Daoy (cell line): ENCODE results near the gene HSFX1. TPM values are rescaled to one million over a fixed set of nuclear protein-coding genes. Genes with fewer than 3 reads are reported as not detected.
"Not testable (repeated sequence)": the region's sequence is repeated elsewhere in the genome, so short reads cannot be mapped to it uniquely, and the experiment has no call there.

ENCODE experiments used
- DNase-seq: peaks from one replicate; pipeline ENCODE4 v3.0.0-alpha.2; 2015; ENCODE audit warnings: low read depth
- total RNA-seq: library from RNA; depleted of rRNA; stranded (reverse); fragments of >200 nt; shearing (Covaris generic); gene quantifications from 2 replicates; pipeline ENCODE4 v1.2.3, GENCODE V29; 2014; rRNA removed

The HSFX1 gene
- 0.17 and 1.3 TPM in 2 replicates for total RNA-seq

GRCh38 chrX:149773768-149774167 lies at the start of gene HSFX1:
Gene HSFX1 (plus strand): TSS chrX:149774068. CDS start chrX:149774682, 614 bp downstream.
- DNase-seq: not testable (repeated sequence)

GRCh38 chrX:149727308-149727707 lies 46.6 kb upstream of the HSFX1 start:
- not testable (repeated sequence) for DNase-seq

- DNase-seq: not testable (repeated sequence)
These were observed 31.6 kb upstream of the HSFX1 start for GRCh38 chrX:149742269-149742668.

GRCh38 chrX:149746390-149747007 lies 27.4 kb upstream of the HSFX1 start:
- DNase-seq: not testable (repeated sequence)

- DNase-seq: no peak
These were observed 16.4 kb upstream of the HSFX1 start for GRCh38 chrX:149757206-149758067.

GRCh38 chrX:149758068-149758714 lies 15.7 kb upstream of the HSFX1 start:
- no peak for DNase-seq

- not testable (repeated sequence) for DNase-seq
These were observed 15.2 kb upstream of the HSFX1 start for GRCh38 chrX:149758715-149759078.

- no peak for DNase-seq
These were observed 14.0 kb upstream of the HSFX1 start for GRCh38 chrX:149759824-149760223.

- no peak for DNase-seq
These were observed 12.9 kb upstream of the HSFX1 start for GRCh38 chrX:149760965-149761364.

GRCh38 chrX:149761858-149762674 lies 11.8 kb upstream of the HSFX1 start:
- not testable (repeated sequence) for DNase-seq

GRCh38 chrX:149762696-149763614 lies 10.9 kb upstream of the HSFX1 start:
- DNase-seq: no peak

- DNase-seq: not testable (repeated sequence)
These were observed 3.5 kb upstream of the HSFX1 start for GRCh38 chrX:149770344-149770743.

GRCh38 chrX:149773026-149773425 lies 842 bp upstream of the HSFX1 start:
- not testable (repeated sequence) for DNase-seq

- DNase-seq: not testable (repeated sequence)
These were observed 4.1 kb downstream of the HSFX1 start for GRCh38 chrX:149777999-149778398.

GRCh38 chrX:149781727-149782126 lies 7.9 kb downstream of the HSFX1 start, which contains the start of gene MAGEA9:
Gene MAGEA9 (plus strand): TSS chrX:149781930. CDS start chrX:149786211, 4,281 bp downstream.
- not testable (repeated sequence) for DNase-seq

- not testable (repeated sequence) for DNase-seq
These were observed 21.7 kb downstream of the HSFX1 start for GRCh38 chrX:149795531-149795930.

GRCh38 chrX:149799095-149799714 lies 25.3 kb downstream of the HSFX1 start:
- DNase-seq: no peak

GRCh38 chrX:149799938-149800337 lies 26.1 kb downstream of the HSFX1 start:
- DNase-seq: no peak

- no peak for DNase-seq
These were observed 29.7 kb downstream of the HSFX1 start for GRCh38 chrX:149803458-149804062.
